Neutrophil (primary cell): Measurements from ENCODE around the gene OR3A2.
"Not testable (repeated sequence)": the region's sequence is repeated elsewhere in the genome, so short reads cannot be mapped to it uniquely, and the experiment has no call there.

ENCODE experiments used
- H3K27ac ChIP-seq: fragments of 200-600 bp; sonication (generic); 2 replicates; pipeline ENCODE4 v1.5.1; 2016; ENCODE audit warnings: mild to moderate bottlenecking, moderate library complexity
- H3K27me3 ChIP-seq: fragments of 200-600 bp; sonication (generic); 2 replicates; pipeline ENCODE4 v1.6.0; 2016; ENCODE audit warnings: mild to moderate bottlenecking
- H3K36me3 ChIP-seq: fragments of 200-600 bp; sonication (generic); 2 replicates; pipeline ENCODE4 v1.5.1; 2017
- H3K4me1 ChIP-seq, 2 experiments: fragments of 200-600 bp in 1 of 2; sonication (generic) in 1 of 2; 1 replicate in 1 of 2; 2 replicates in 1 of 2; pipeline versions ENCODE4 v1.5.1 to v1.6.1; 2013 to 2016; ENCODE audit warnings: low read depth in 1 of 2, low read length in 1 of 2, mild to moderate bottlenecking in 1 of 2, moderate library complexity in 1 of 2; ENCODE audit not compliant: control insufficient read depth in 1 of 2, insufficient read depth in 1 of 2
- H3K4me3 ChIP-seq, 2 experiments: fragments of 200-600 bp in 1 of 2; sonication (generic) in 1 of 2; 1 replicate in 1 of 2; 2 replicates in 1 of 2; pipeline ENCODE4 v1.5.1; 2013 to 2016; ENCODE audit warnings: low read depth in 1 of 2, low read length in 1 of 2, mild to moderate bottlenecking in 1 of 2, moderate library complexity in 1 of 2
- H3K9me3 ChIP-seq: fragments of 200-600 bp; sonication (generic); 2 replicates; pipeline ENCODE4 v1.5.1; 2016
- TF ChIP-seq, protein P1 (sequence below): fragments of 200-600 bp; sonication (generic); IDR thresholded peaks from 2 replicates; pipeline ENCODE4 v1.5.1; 2016; ENCODE audit warnings: antibody characterized with exemption

OR3A2 gene

DNA sequence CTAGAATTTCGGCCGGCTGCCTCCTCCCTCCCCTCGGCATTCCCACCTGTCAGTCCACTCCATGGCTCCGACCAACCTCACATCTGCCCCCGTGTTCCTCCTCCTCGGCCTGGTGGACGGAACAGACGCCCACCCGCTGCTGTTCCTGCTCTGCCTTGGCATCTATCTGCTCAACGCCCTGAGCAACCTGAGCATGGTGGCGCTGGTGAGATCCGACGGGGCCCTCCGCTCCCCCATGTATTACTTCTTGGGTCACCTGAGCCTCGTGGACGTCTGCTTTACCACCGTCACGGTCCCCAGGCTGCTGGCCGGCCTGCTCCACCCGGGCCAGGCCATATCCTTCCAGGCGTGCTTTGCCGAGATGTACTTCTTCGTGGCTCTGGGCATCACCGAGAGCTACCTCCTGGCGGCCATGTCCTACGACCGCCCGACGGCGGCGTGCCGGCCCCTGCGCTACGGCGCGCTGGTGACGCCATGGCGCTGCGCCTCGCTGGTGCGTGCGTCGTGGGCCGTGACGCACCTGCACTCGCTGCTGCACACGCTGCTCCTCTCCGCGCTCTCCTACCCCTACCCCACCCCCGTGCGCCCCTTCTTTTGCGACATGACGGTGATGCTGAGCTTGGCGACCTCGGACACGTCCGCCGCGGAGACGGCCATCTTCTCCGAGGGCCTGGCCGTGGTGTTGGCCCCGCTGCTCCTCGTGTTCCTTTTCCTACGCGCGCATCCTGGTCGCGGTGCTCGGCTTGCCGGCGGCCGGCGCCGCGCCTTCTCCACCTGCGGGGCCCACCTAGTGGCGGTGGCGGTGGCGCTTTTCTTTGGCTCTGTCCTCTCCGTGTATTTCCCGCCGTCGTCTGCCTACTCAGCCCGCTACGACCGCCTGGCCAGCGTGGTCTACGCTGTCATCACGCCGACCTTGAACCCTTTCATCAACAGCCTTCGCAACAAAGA lies at the start of gene OR3A2:
TSS of gene OR3A2 (minus strand) at position 440 of the 948 bp plus-strand sequence.
- H3K27ac ChIP-seq = no peak within 1 kb of the TSS
- no peaks in the 10 kb centered on the region for H3K4me1 ChIP-seq
- H3K9me3 ChIP-seq = no peaks in the 10 kb centered on the region
- TF ChIP-seq, protein P1, sequence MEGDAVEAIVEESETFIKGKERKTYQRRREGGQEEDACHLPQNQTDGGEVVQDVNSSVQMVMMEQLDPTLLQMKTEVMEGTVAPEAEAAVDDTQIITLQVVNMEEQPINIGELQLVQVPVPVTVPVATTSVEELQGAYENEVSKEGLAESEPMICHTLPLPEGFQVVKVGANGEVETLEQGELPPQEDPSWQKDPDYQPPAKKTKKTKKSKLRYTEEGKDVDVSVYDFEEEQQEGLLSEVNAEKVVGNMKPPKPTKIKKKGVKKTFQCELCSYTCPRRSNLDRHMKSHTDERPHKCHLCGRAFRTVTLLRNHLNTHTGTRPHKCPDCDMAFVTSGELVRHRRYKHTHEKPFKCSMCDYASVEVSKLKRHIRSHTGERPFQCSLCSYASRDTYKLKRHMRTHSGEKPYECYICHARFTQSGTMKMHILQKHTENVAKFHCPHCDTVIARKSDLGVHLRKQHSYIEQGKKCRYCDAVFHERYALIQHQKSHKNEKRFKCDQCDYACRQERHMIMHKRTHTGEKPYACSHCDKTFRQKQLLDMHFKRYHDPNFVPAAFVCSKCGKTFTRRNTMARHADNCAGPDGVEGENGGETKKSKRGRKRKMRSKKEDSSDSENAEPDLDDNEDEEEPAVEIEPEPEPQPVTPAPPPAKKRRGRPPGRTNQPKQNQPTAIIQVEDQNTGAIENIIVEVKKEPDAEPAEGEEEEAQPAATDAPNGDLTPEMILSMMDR = no peak
- peaks cover 63% of the 10 kb centered on the region for H3K27me3 ChIP-seq
- H3K4me3 ChIP-seq = no peak within 1 kb of the TSS
- no peaks in the 10 kb centered on the region for H3K36me3 ChIP-seq

GRCh38 chr17:3433741-3434140 lies 47.6 kb upstream of the OR3A2 start, which contains the start of gene OR1E2:
OR1E2 (minus strand) TSS chr17:3433841; CDS start chr17:3433841, 0 bp downstream.
- Histone ChIP-seq H3K9me3 (no peaks in the 10 kb centered on the region), H3K4me1 (no peaks in the 10 kb centered on the region), H3K27me3 (no peaks in the 10 kb centered on the region), H3K27ac (no peak within 1 kb of the TSS), H3K4me3 (no peak within 1 kb of the TSS), H3K36me3 (no peaks in the 10 kb centered on the region)
- TF ChIP-seq, protein P1 = no peak

DNA sequence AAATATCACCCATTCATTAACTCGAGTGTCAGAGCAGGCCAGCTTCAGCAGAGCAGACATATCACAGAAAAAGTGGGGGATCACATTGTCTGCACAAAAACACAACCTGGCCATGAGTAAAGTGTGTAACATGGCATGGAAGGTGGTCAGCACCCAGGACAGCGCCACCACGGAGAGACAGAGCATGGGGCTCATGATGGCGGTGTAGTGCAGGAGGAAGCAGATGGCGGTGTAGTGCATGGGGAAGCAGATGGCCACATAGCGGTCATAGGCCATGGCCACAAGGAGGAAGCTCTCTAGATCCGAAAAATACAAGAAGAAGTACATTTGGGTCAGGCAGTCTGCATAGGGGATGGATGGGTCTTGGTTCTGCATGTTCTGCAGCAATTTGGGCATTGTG lies 47.1 kb upstream of the OR3A2 start:
- not testable (repeated sequence) for H3K4me1 ChIP-seq, H3K27me3 ChIP-seq, H3K4me3 ChIP-seq, H3K27ac ChIP-seq, H3K36me3 ChIP-seq, H3K9me3 ChIP-seq

- Histone ChIP-seq H3K36me3 (no peaks in the 10 kb centered on the region), H3K27ac (no peak overlapping the region), H3K4me3 (no peak overlapping the region), H3K4me1 (no peaks in the 10 kb centered on the region), H3K9me3 (no peaks in the 10 kb centered on the region), H3K27me3 (peaks cover 25% of the 10 kb centered on the region)
- TF ChIP-seq, protein P1 = no peak
Measured at GRCh38 chr17:3418222-3418621, 32.1 kb upstream of the OR3A2 start.

DNA sequence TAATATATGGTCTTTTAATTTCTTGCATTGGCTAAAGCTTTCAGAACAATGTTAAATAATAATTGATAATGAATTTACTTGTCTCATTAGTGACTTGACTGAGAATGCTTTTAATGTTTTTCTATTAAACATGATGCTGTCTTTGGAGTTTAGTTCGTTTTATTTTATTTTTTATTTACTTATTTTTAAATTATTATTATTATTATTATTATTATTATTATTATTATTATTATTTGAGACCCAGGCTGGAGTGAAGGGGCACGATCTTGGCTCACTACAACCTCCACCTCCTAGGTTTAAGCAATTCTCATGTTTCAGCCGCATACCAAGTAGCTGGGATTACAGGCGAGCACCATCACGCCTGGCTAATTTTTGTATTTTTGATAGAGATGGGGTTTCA lies 29.5 kb upstream of the OR3A2 start:
- H3K4me3 ChIP-seq = no peak overlapping the region
- TF ChIP-seq, protein P1 = no peak
- peaks cover 46% of the 10 kb centered on the region for H3K27me3 ChIP-seq
- no peaks in the 10 kb centered on the region for H3K9me3 ChIP-seq
- H3K4me1 ChIP-seq = no peaks in the 10 kb centered on the region
- H3K36me3 ChIP-seq = no peaks in the 10 kb centered on the region
- H3K27ac ChIP-seq = no peak overlapping the region

DNA sequence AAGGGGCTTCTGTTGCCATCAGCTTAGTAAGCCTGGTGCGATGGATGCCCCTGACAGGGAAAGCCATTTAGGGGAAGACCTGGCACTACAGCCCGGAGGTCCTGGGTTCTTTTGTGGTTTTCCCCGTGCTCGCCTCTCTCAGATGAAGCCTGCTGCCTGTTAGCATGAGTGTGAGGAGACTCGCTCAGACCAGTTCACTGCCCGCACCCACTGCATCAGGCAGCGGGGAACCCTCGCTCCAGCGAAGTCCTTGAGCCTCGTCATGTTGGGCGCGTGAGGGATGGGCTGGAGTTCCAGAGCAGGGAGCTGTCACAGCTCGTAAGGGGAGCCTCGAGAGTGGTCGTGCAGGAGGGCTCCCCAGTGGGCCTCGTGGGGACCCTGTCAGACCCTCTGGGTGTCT lies 26.1 kb upstream of the OR3A2 start:
- H3K27ac ChIP-seq, H3K9me3 ChIP-seq, H3K36me3 ChIP-seq, H3K4me1 ChIP-seq, H3K4me3 ChIP-seq: not testable (repeated sequence)
- H3K27me3 ChIP-seq = peaks cover 37% of the 10 kb centered on the region
